Measurements from ENCODE around the gene ACAA1. TPM values are rescaled to one million over a fixed set of nuclear protein-coding genes. Genes with fewer than 3 reads are reported as not detected.
"Not testable (repeated sequence)": the region's sequence is repeated elsewhere in the genome, so short reads cannot be mapped to it uniquely, and the experiment has no call there.

The ACAA1 gene
- total RNA-seq, 1 donor from 2014 or later = 67.6 TPM

- peak; percentile 62 for DNase-seq (ENCODE audit: low spot score)
These were observed 28.8 kb downstream of the ACAA1 start for GRCh38 chr3:38107911-38108648.

- no peak for DNase-seq (ENCODE audit: low spot score)
These were observed 31.4 kb downstream of the ACAA1 start for GRCh38 chr3:38105525-38105924.

- no peak for DNase-seq (ENCODE audit: low spot score)
These were observed 34.5 kb downstream of the ACAA1 start for GRCh38 chr3:38102444-38102814.

GRCh38 chr3:38101811-38102443 is 35.0 kb downstream of the ACAA1 start:
- DNase-seq (ENCODE audit: low spot score) = no peak

GRCh38 chr3:38100498-38100897 is 36.4 kb downstream of the ACAA1 start:
- DNase-seq (ENCODE audit: low spot score) = no peak

- no peak for DNase-seq (ENCODE audit: low spot score)
These were observed 37.4 kb downstream of the ACAA1 start for GRCh38 chr3:38099518-38099917.

GRCh38 chr3:38098376-38098723 is 38.6 kb downstream of the ACAA1 start:
- no peak for DNase-seq (ENCODE audit: low spot score)

- DNase-seq (ENCODE audit: low spot score) = no peak
These were observed 39.2 kb downstream of the ACAA1 start for GRCh38 chr3:38097446-38098375.

GRCh38 chr3:38095669-38096483 is 41.1 kb downstream of the ACAA1 start:
- DNase-seq (ENCODE audit: low spot score) = no peak

GRCh38 chr3:38094999-38095398 is 41.9 kb downstream of the ACAA1 start:
- no peak for DNase-seq (ENCODE audit: low spot score)

GRCh38 chr3:38090453-38090852 is 46.5 kb downstream of the ACAA1 start:
- no peak for DNase-seq (ENCODE audit: low spot score)

- DNase-seq (ENCODE audit: low spot score) = no peak
These were observed 47.8 kb downstream of the ACAA1 start for GRCh38 chr3:38089163-38089562.

- DNase-seq (ENCODE audit: low spot score) = no peak
These were observed 48.5 kb downstream of the ACAA1 start for GRCh38 chr3:38088126-38089078.

GRCh38 chr3:38087278-38087677 is 49.6 kb downstream of the ACAA1 start:
- not testable (repeated sequence) for DNase-seq (ENCODE audit: low spot score)

- DNase-seq (ENCODE audit: low spot score) = no peak
These were observed 50.4 kb downstream of the ACAA1 start for GRCh38 chr3:38086496-38086895.

GRCh38 chr3:38085943-38086324 is 51.0 kb downstream of the ACAA1 start:
- DNase-seq (ENCODE audit: low spot score) = no peak

GRCh38 chr3:38085311-38085942 is 51.5 kb downstream of the ACAA1 start:
- no peak for DNase-seq (ENCODE audit: low spot score)

- DNase-seq (ENCODE audit: low spot score) = no peak
These were observed 52.3 kb downstream of the ACAA1 start for GRCh38 chr3:38084334-38085310.
